Loucy (cell line): ENCODE data around the gene TOGARAM2.

ENCODE experiments used
- H2AFZ ChIP-seq: fragments of 200-600 bp; sonication (generic); 2 replicates; pipeline ENCODE4 v1.6.0; 2016; ENCODE audit warnings: antibody characterized with exemption, mild to moderate bottlenecking, low read length, moderate library complexity
- H3F3A ChIP-seq: fragments of 200-600 bp; 2 replicates; pipeline ENCODE4 v1.6.0; 2016; ENCODE audit warnings: antibody characterized with exemption, low read depth, mild to moderate bottlenecking
- H3K27me3 ChIP-seq: fragments of 200-600 bp; sonication (generic); 2 replicates; pipeline ENCODE4 v1.6.1; 2014; ENCODE audit warnings: low read length, mild to moderate bottlenecking; ENCODE audit not compliant: insufficient read depth, poor library complexity, severe bottlenecking
- H3K36me3 ChIP-seq: fragments of 200-600 bp; sonication (generic); 2 replicates; pipeline ENCODE4 v1.6.1; 2016; ENCODE audit warnings: low read length; ENCODE audit not compliant: insufficient read depth
- H3K4me1 ChIP-seq: fragments of 200-600 bp; sonication (generic); 2 replicates; pipeline ENCODE4 v1.5.1; 2014; ENCODE audit warnings: low read length, mild to moderate bottlenecking; ENCODE audit not compliant: insufficient read depth, poor library complexity, severe bottlenecking
- H3K4me2 ChIP-seq: fragments of 200-600 bp; sonication (generic); 2 replicates; pipeline ENCODE4 v1.6.0; 2014; ENCODE audit warnings: antibody characterized with exemption, low read length, low read depth, mild to moderate bottlenecking; ENCODE audit not compliant: poor library complexity, severe bottlenecking
- H3K4me3 ChIP-seq: fragments of 200-600 bp; sonication (generic); 2 replicates; pipeline ENCODE4 v1.5.1; 2014; ENCODE audit warnings: low read length, mild to moderate bottlenecking, mixed read lengths; ENCODE audit not compliant: poor library complexity, severe bottlenecking
- H3K79me2 ChIP-seq: fragments of 200-600 bp; sonication (generic); 2 replicates; pipeline ENCODE4 v1.6.1; 2014; ENCODE audit warnings: low read length; ENCODE audit not compliant: insufficient read depth
- H3K9ac ChIP-seq: fragments of 200-600 bp; sonication (generic); 2 replicates; pipeline ENCODE4 v1.6.0; 2014; ENCODE audit warnings: mild to moderate bottlenecking, low read depth, low read length, moderate library complexity; ENCODE audit not compliant: poor library complexity, severe bottlenecking
- H3K9me2 ChIP-seq: fragments of 200-600 bp; sonication (generic); replicated peaks from 2 replicates; pipeline ENCODE4 v1.6.1; 2016; ENCODE audit warnings: low read depth, low read length, mixed read lengths
- H3K9me3 ChIP-seq: fragments of 200-600 bp; sonication (generic); 2 replicates; pipeline ENCODE4 v1.6.1; 2014; ENCODE audit warnings: mild to moderate bottlenecking, antibody characterized with exemption, low read length, low read depth; ENCODE audit not compliant: insufficient read depth
- H4K20me1 ChIP-seq: fragments of 200-600 bp; sonication (generic); 2 replicates; pipeline ENCODE4 v1.6.0; 2014; ENCODE audit warnings: antibody characterized with exemption, low read length, mild to moderate bottlenecking; ENCODE audit not compliant: insufficient read depth, poor library complexity, severe bottlenecking
- EZH2phosphoT487 ChIP-seq: fragments of 200-600 bp; IDR thresholded peaks from 2 replicates; pipeline ENCODE4 v1.6.1; 2018; ENCODE audit warnings: antibody characterized with exemption, mild to moderate bottlenecking, moderate library complexity, borderline replicate concordance
- TF ChIP-seq, protein P1 (sequence below): fragments of 200-600 bp; sonication (generic); conservative IDR thresholded peaks from 2 replicates; pipeline ENCODE4 v1.5.1; 2014; ENCODE audit warnings: mild to moderate bottlenecking, antibody characterized with exemption, low read length

Gene TOGARAM2

DNA sequence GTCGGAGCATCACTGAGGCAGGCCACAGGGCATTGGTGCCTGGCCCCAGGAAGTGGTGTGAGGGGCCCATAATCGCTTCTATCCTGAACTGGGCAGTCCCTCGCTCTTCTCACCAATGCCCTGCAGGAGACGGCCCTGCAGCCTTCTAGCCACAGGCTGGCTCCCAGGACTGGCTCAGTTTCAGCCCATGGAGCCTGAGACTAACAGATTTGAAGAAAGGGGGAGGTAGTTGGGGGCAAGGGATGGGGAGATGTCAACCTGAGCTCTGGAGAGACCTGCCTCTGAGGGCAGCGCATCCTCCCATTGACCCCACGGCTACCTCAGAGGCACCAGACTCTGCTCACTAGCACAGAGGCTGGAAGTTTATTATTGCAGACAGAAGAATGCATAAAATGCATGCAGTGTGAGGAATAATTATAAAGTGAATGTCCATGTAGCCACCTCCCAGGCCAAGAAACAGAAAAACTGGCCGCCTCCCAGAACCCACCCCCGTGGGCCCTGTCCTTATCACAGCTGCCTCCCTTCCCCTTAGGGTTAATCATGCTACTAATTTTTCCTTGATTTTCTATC, 1.4 kb downstream of the TOGARAM2 start:
- peaks cover 6% of the 10 kb centered on the region for H3K4me1 ChIP-seq
- H3F3A ChIP-seq, result no peaks in the 10 kb centered on the region
- H3K4me3 ChIP-seq, result no peak overlapping the region
- TF ChIP-seq, protein P1, sequence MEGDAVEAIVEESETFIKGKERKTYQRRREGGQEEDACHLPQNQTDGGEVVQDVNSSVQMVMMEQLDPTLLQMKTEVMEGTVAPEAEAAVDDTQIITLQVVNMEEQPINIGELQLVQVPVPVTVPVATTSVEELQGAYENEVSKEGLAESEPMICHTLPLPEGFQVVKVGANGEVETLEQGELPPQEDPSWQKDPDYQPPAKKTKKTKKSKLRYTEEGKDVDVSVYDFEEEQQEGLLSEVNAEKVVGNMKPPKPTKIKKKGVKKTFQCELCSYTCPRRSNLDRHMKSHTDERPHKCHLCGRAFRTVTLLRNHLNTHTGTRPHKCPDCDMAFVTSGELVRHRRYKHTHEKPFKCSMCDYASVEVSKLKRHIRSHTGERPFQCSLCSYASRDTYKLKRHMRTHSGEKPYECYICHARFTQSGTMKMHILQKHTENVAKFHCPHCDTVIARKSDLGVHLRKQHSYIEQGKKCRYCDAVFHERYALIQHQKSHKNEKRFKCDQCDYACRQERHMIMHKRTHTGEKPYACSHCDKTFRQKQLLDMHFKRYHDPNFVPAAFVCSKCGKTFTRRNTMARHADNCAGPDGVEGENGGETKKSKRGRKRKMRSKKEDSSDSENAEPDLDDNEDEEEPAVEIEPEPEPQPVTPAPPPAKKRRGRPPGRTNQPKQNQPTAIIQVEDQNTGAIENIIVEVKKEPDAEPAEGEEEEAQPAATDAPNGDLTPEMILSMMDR, result no peak
- TF ChIP-seq EZH2phosphoT487, result no peak
- no peaks in the 10 kb centered on the region for H4K20me1 ChIP-seq
- H3K4me2 ChIP-seq, result no peak overlapping the region
- H3K9me3 ChIP-seq, result no peaks in the 10 kb centered on the region
- H3K27me3 ChIP-seq, result no peaks in the 10 kb centered on the region
- no peaks in the 10 kb centered on the region for H3K9me2 ChIP-seq
- H3K79me2 ChIP-seq, result no peaks in the 10 kb centered on the region
- H2AFZ ChIP-seq, result no peak overlapping the region
- no peak overlapping the region for H3K9ac ChIP-seq
- H3K36me3 ChIP-seq, result no peaks in the 10 kb centered on the region

DNA sequence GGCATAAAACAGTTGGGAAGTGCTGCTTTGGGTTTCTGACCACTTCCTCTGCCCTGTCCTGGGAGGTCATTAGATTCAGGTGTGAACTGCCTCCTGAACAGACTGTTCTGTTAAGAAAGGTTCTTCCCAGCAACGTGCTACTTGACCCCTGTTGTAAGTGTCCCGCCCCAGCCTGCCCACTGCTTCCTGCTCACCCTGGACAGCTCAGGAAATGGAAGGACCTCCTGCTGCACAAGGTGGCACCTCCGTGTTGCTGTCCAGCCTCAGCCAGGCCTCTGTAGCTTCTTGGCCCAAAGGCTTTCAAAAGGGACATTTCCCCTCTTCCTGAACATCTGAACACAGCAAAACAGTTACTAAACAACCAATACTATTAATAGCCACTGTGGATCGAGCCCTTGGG, 5.3 kb downstream of the TOGARAM2 start:
- Histone ChIP-seq H2AFZ (no peak overlapping the region), H3K9ac (no peak overlapping the region), H3K27me3 (no peaks in the 10 kb centered on the region), H3K79me2 (no peaks in the 10 kb centered on the region), H3K9me3 (no peaks in the 10 kb centered on the region), H3K4me2 (no peak overlapping the region), H3F3A (no peaks in the 10 kb centered on the region), H3K36me3 (no peaks in the 10 kb centered on the region), H3K9me2 (no peaks in the 10 kb centered on the region), H4K20me1 (no peaks in the 10 kb centered on the region), H3K4me1 (peaks cover 6% of the 10 kb centered on the region), H3K4me3 (no peak overlapping the region)
- no peak for TF ChIP-seq EZH2phosphoT487

DNA sequence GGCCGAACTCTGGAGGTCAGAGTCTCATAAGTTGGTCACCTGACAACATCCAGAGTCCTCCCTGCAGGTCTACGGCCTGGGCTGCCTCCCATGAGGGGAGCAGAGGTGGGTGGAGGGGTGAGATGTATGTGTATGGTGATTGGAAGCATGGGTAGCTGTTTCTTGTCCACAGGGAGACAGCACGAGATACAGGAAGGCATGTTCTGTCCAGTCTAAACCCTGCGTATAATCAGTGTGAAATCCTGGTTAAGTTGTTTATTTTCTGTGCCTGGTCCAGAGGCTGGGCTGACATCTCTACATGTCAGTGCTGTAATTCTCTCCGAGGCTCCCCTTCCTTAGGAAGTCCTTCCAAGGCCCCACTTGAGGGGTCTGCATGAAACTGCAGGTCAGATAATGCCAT, 8.9 kb downstream of the TOGARAM2 start:
- TF ChIP-seq EZH2phosphoT487, result no peak
- TF ChIP-seq, protein P1, result no peak
- Histone ChIP-seq H3K9me2 (no peaks in the 10 kb centered on the region), H3F3A (no peaks in the 10 kb centered on the region), H3K36me3 (no peaks in the 10 kb centered on the region), H3K4me3 (no peak overlapping the region), H3K4me1 (peaks cover 6% of the 10 kb centered on the region), H3K27me3 (no peaks in the 10 kb centered on the region), H3K9me3 (no peaks in the 10 kb centered on the region), H3K4me2 (no peak overlapping the region), H3K79me2 (no peaks in the 10 kb centered on the region), H4K20me1 (no peaks in the 10 kb centered on the region), H3K9ac (no peak overlapping the region), H2AFZ (no peak overlapping the region)

DNA sequence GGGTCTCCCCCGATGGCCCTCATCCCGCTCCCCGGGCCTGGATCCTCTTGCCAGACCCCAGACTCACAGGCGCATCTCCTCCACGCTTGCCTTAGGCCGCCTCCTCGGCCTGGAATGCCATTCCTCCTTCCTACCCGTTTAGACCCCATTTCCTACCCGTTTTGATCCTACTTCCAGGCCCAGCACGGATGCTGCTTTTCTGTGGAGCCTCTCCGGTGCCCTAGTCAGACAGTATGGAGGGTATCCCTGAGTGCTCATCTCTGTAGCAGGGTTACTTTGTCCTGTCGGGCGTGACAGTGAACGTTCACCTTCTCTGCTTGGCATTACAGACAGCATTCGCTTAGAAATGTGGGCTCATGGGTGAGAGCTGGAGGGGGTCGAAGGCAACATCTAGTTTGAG, 9.3 kb downstream of the TOGARAM2 start:
- TF ChIP-seq, protein P1, result no peak
- TF ChIP-seq EZH2phosphoT487, result no peak

More for the DNA sequence above, 9.3 kb downstream of the TOGARAM2 start:
- no peaks in the 10 kb centered on the region for H3K79me2 ChIP-seq
- H3K9ac ChIP-seq, result no peak overlapping the region
- H3K36me3 ChIP-seq, result no peaks in the 10 kb centered on the region
- H3F3A ChIP-seq, result no peaks in the 10 kb centered on the region
- H4K20me1 ChIP-seq, result no peaks in the 10 kb centered on the region
- H2AFZ ChIP-seq, result no peak overlapping the region
- H3K4me2 ChIP-seq, result no peak overlapping the region
- no peaks in the 10 kb centered on the region for H3K9me3 ChIP-seq
- H3K4me3 ChIP-seq, result no peak overlapping the region
- H3K9me2 ChIP-seq, result no peaks in the 10 kb centered on the region
- no peaks in the 10 kb centered on the region for H3K27me3 ChIP-seq
- H3K4me1 ChIP-seq, result peaks cover 6% of the 10 kb centered on the region
